ENCODE measurements around the gene CGN.

GRCh38 chr1:151512326-151512725 is 1.1 kb downstream of the CGN start:
- no peak for TF ChIP-seq POLR2A (IDR thresholded peaks at IDR 0.05)
- TF ChIP-seq, protein P1, sequence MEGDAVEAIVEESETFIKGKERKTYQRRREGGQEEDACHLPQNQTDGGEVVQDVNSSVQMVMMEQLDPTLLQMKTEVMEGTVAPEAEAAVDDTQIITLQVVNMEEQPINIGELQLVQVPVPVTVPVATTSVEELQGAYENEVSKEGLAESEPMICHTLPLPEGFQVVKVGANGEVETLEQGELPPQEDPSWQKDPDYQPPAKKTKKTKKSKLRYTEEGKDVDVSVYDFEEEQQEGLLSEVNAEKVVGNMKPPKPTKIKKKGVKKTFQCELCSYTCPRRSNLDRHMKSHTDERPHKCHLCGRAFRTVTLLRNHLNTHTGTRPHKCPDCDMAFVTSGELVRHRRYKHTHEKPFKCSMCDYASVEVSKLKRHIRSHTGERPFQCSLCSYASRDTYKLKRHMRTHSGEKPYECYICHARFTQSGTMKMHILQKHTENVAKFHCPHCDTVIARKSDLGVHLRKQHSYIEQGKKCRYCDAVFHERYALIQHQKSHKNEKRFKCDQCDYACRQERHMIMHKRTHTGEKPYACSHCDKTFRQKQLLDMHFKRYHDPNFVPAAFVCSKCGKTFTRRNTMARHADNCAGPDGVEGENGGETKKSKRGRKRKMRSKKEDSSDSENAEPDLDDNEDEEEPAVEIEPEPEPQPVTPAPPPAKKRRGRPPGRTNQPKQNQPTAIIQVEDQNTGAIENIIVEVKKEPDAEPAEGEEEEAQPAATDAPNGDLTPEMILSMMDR (IDR thresholded peaks at IDR 0.05) = no peak

All from suprapubic skin (tissue), 3 donors.